Measurements from ENCODE around the gene CYP2U1.

The CYP2U1 gene

GRCh38 chr4:107988763-107989035 is 57.4 kb downstream of the CYP2U1 start:
- DNase-seq: no peak

GRCh38 chr4:107989162-107989536 is 57.8 kb downstream of the CYP2U1 start:
- no peak for DNase-seq

- DNase-seq: peak; percentile 73
These were observed 58.4 kb downstream of the CYP2U1 start, which contains the start of gene HADH for GRCh38 chr4:107989537-107990386. TSS of gene HADH (plus strand) at chr4:107989889. CDS start at chr4:107989933, 44 bp downstream.

- DNase-seq: no peak
These were observed 60.7 kb downstream of the CYP2U1 start for GRCh38 chr4:107991945-107992630.

DNA sequence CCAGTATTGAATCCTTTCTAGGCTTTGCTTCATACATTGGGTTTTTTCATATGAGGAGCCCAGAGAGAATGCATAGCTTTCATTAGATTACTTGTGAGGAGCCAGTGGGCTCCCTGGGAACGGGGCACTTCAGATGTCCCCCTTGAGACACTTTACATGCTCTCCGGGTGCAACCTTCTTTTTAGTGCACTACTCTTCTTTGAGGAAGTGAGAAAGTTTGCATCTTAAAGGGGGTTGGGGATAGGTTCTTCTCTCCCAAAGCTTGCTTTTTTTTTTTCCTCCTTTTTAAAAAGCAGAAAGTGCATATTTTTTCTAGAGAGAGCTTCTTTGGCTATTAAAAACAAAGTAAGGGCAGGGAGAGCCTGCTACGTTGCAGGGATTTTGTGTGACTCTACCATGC is 62.6 kb downstream of the CYP2U1 start:
- no peak for DNase-seq

GRCh38 chr4:107994894-107995293 is 63.5 kb downstream of the CYP2U1 start:
- DNase-seq: no peak

DNA sequence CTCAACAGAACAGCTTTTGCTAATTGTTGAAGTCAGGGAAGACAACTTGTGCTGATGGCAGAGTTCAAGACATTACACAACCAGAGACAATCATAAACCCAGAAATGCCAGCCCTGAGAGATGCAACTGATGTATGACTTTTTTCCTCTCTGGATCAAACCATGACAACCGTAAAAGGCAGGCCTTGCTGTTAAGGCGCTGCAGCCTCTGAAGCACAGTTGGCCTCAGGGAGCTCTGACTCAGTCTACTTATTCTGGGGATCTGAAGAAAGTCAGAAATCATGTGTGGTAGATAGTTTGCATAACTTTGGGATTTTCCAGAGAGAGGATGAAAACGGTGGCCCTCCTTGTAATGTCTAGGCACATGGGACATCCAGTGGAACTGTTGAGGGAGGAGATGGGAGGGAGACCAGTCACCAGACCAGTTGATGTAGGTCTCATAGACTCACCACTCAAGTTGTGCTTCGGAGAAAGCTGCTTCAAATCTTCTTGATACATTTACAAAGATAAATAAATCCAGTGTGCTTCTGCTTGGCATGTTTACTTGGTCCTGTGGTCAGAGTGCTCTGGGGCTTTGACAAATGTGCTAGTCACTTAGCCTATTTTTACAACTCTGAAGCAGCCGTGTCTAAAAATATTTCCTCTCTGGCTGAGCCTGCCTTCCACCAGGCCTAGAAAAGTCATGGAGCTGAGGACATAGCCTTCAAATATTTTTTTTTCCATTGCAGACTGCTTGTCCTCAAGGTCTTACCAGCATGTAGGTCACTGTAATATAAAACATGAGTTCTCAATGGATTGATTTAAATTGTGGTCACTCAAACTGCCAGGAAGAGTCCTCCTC is 65.8 kb downstream of the CYP2U1 start:
- DNase-seq: no peak

- DNase-seq: no peak
These were observed 66.4 kb downstream of the CYP2U1 start for GRCh38 chr4:107997794-107998193.

- DNase-seq: no peak
These were observed 68.7 kb downstream of the CYP2U1 start for GRCh38 chr4:107999932-108000539.

- DNase-seq: no peak
These were observed 70.3 kb downstream of the CYP2U1 start for GRCh38 chr4:108001540-108002135.
